Neuronal stem cell (in vitro differentiated cells): ENCODE results near the gene SMNDC1.

Experiments used
- DNase-seq: peaks from one replicate; pipeline ENCODE4 v3.0.0-alpha.2; 2013; ENCODE audit warnings: low spot score
- H2AFZ ChIP-seq: one replicate; pipeline ENCODE4 v1.6.1; 2013; ENCODE audit warnings: mild to moderate bottlenecking, low read length, inconsistent platforms
- H2AK5ac ChIP-seq: 2 replicates; pipeline ENCODE4 v1.6.1; 2013; ENCODE audit warnings: low read depth, mild to moderate bottlenecking, inconsistent platforms, low read length, moderate library complexity, mixed read lengths
- H2BK120ac ChIP-seq: 2 replicates; pipeline ENCODE4 v1.6.1; 2013; ENCODE audit warnings: low read depth, mild to moderate bottlenecking, inconsistent platforms, low read length, moderate library complexity, mixed read lengths
- H2BK12ac ChIP-seq: one replicate; pipeline ENCODE4 v1.6.1; 2013; ENCODE audit warnings: low read length, inconsistent platforms
- H2BK15ac ChIP-seq: 2 replicates; pipeline ENCODE4 v1.6.1; 2013; ENCODE audit warnings: mild to moderate bottlenecking, low read length, inconsistent platforms, mixed read lengths
- H2BK5ac ChIP-seq: one replicate; pipeline ENCODE4 v1.6.1; 2013; ENCODE audit warnings: inconsistent platforms, mild to moderate bottlenecking, low read length, moderate library complexity
- H3K14ac ChIP-seq: one replicate; pipeline ENCODE4 v1.6.1; 2013; ENCODE audit warnings: low read length, inconsistent platforms
- H3K18ac ChIP-seq: 2 replicates; pipeline ENCODE4 v1.6.1; 2013; ENCODE audit warnings: low read length, inconsistent platforms
- H3K23ac ChIP-seq: 2 replicates; pipeline ENCODE4 v1.6.1; 2013; ENCODE audit warnings: low read depth, mild to moderate bottlenecking, mixed read lengths, low read length, inconsistent platforms; ENCODE audit not compliant: poor library complexity
- H3K27ac ChIP-seq: replicated peaks from 3 replicates; pipeline ENCODE4 v1.5.1; 2013; ENCODE audit warnings: low read length, inconsistent platforms
- H3K27me3 ChIP-seq, 3 experiments: 2 replicates each; pipeline ENCODE4 v1.6.1; 2013; ENCODE audit warnings: low read length in 3 of 3, mild to moderate bottlenecking in 2 of 3, inconsistent platforms in 1 of 3, low read depth in 1 of 3, mixed read lengths in 1 of 3, moderate library complexity in 1 of 3; ENCODE audit not compliant: control insufficient read depth in 3 of 3, insufficient read depth in 3 of 3
- H3K36me3 ChIP-seq, 2 donors: replicated peaks in 1 of 2; 2 replicates each; pipeline ENCODE4 v1.6.1; 2013; ENCODE audit warnings: low read length in 2 of 2; ENCODE audit not compliant: control insufficient read depth in 2 of 2, insufficient read depth in 2 of 2
- H3K4ac ChIP-seq: 2 replicates; pipeline ENCODE4 v1.6.1; 2013; ENCODE audit warnings: inconsistent platforms, mild to moderate bottlenecking, low read length, moderate library complexity
- H3K4me1 ChIP-seq, 2 donors: 1 replicate in 1 of 2; 2 replicates in 1 of 2; pipeline ENCODE4 v1.6.1; 2013; ENCODE audit warnings: low read length in 2 of 2, low read depth in 1 of 2; ENCODE audit not compliant: control insufficient read depth in 2 of 2, insufficient read depth in 1 of 2
- H3K4me2 ChIP-seq: one replicate; pipeline ENCODE4 v1.6.1; 2013; ENCODE audit warnings: mild to moderate bottlenecking, low read length, inconsistent platforms; ENCODE audit not compliant: insufficient read depth, poor library complexity, severe bottlenecking
- H3K4me3 ChIP-seq, 2 donors: 2 replicates each; pipeline ENCODE4 v1.5.1; 2013; ENCODE audit warnings: low read length in 2 of 2, mild to moderate bottlenecking in 2 of 2, inconsistent platforms in 1 of 2, moderate library complexity in 1 of 2
- H3K79me1 ChIP-seq: one replicate; pipeline ENCODE4 v1.6.1; 2013; ENCODE audit warnings: low read depth, mild to moderate bottlenecking, inconsistent platforms, low read length, moderate library complexity
- H3K9ac ChIP-seq: one replicate; pipeline ENCODE4 v1.6.1; 2013; ENCODE audit warnings: mild to moderate bottlenecking, low read depth, low read length, inconsistent platforms; ENCODE audit not compliant: poor library complexity
- H3K9me3 ChIP-seq, 2 donors: replicated peaks in 1 of 2; 2 replicates each; pipeline versions ENCODE3 to v1.6.1; 2013; ENCODE audit warnings: low read length in 2 of 2, mild to moderate bottlenecking in 2 of 2, inconsistent platforms in 1 of 2, low read depth in 1 of 2, mixed read lengths in 1 of 2, moderate library complexity in 1 of 2; ENCODE audit not compliant: control insufficient read depth in 2 of 2, insufficient read depth in 1 of 2
- H4K8ac ChIP-seq: one replicate; pipeline ENCODE4 v1.6.1; 2013; ENCODE audit warnings: low read depth, mild to moderate bottlenecking, inconsistent platforms, low read length, moderate library complexity
- H4K91ac ChIP-seq: one replicate; pipeline ENCODE4 v1.6.1; 2013; ENCODE audit warnings: low read length, low read depth, mild to moderate bottlenecking, inconsistent platforms; ENCODE audit not compliant: poor library complexity
- WGBS, 2 donors: extraction: QIAGEN DNeasy Blood & Tissue Kit; methylation state at CpG; one replicate each; pipeline ENCODE4 v1.1.7; 2013; ENCODE audit warnings: missing lambda C conversion rate in 2 of 2, mixed read lengths in 1 of 2; ENCODE audit not compliant: insufficient read length in 2 of 2, insufficient replicate concordance in 1 of 2; ENCODE audit errors: extremely low coverage in 2 of 2; 5-methylcytosine and 5-hydroxymethylcytosine counted together

Gene SMNDC1

DNA sequence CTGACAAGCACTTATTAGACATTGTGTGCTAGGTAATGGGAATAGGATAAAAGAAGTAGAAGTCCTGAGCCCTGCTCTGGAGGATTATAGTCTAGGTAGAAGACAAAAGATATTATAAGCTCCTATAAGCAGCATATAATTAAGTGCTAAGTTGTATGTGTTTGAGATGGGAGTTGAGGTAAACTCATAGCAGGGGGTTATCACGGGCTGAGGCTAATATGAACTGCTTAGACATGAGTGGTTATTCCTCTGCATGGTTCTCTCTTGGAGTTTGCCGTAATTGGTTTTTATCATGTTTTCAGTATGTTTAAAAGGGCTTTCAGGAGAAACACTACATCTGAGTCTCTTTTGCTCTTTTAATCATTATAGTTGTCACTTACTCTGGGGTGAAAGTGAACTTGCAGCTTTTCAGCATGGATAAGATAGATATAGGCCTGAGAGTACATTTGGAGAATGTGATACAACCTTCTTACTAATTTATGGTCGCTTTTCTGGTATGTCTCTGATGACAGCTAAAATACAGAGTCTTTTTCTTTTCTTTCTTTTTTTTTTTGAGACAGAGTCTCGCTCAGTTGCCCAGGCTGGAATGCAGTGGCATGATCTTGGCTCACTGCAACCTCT, 39.0 kb downstream of the SMNDC1 start:
- Histone ChIP-seq H3K4me3 (no peak overlapping the region), H3K14ac (no peak overlapping the region), H3K36me3 (peaks cover 0 to 11% of the 10 kb centered on the region in 2 donors), H2BK120ac (no peak overlapping the region), H3K9ac (no peak overlapping the region), H3K4me1 (no peaks in the 10 kb centered on the region), H3K4ac (no peak overlapping the region), H3K9me3 (no peaks in the 10 kb centered on the region), H3K27ac (no peak overlapping the region), H3K79me1 (no peaks in the 10 kb centered on the region), H4K8ac (no peak overlapping the region), H2BK5ac (no peak overlapping the region), H4K91ac (no peak overlapping the region), H3K27me3 (no peaks in the 10 kb centered on the region), H3K4me2 (no peak overlapping the region), H2BK15ac (no peak overlapping the region), H2AFZ (no peak overlapping the region), H2BK12ac (no peak overlapping the region), H3K23ac (no peak overlapping the region), H2AK5ac (no peak overlapping the region), H3K18ac (no peak overlapping the region)
- DNase-seq = no peak
- WGBS, 2 donors = no CpG with 5 or more reads among the region's 4 CpGs

DNA sequence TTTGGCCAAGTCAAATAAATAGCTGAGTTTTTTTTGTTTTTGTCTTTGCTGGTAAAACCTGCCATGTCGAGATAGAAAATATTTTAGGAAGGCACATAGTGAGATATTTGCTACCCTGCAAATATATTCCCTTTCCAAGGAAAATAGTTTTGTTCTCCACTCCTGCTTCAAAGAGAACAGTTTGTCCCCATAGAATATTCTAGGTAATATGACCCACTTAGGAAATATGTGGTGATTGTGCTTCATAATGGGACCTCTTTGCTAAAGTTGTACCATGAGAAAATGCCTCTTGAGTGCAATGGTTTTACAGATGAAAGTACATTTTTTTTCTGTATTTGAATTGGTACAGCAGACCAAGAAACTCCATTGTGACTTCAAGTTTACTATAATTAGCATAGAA, 41.6 kb downstream of the SMNDC1 start:
- no CpG with 5 or more reads among the region's 1 CpG for WGBS, 2 donors
- Histone ChIP-seq H3K4me2 (no peak overlapping the region), H3K79me1 (no peaks in the 10 kb centered on the region), H3K27me3 (no peaks in the 10 kb centered on the region), H2AK5ac (no peak overlapping the region), H3K23ac (no peak overlapping the region), H4K8ac (no peak overlapping the region), H4K91ac (no peak overlapping the region), H2BK5ac (no peak overlapping the region), H3K18ac (no peak overlapping the region), H3K14ac (no peak overlapping the region), H2BK120ac (no peak overlapping the region), H3K4me1 (no peaks in the 10 kb centered on the region), H3K36me3 (peaks cover 0 to 11% of the 10 kb centered on the region in 2 donors), H3K4me3 (no peak overlapping the region), H3K9ac (no peak overlapping the region), H2AFZ (no peak overlapping the region), H2BK15ac (no peak overlapping the region), H3K4ac (no peak overlapping the region), H3K27ac (no peak overlapping the region), H2BK12ac (no peak overlapping the region), H3K9me3 (no peaks in the 10 kb centered on the region)
- no peak for DNase-seq

DNA sequence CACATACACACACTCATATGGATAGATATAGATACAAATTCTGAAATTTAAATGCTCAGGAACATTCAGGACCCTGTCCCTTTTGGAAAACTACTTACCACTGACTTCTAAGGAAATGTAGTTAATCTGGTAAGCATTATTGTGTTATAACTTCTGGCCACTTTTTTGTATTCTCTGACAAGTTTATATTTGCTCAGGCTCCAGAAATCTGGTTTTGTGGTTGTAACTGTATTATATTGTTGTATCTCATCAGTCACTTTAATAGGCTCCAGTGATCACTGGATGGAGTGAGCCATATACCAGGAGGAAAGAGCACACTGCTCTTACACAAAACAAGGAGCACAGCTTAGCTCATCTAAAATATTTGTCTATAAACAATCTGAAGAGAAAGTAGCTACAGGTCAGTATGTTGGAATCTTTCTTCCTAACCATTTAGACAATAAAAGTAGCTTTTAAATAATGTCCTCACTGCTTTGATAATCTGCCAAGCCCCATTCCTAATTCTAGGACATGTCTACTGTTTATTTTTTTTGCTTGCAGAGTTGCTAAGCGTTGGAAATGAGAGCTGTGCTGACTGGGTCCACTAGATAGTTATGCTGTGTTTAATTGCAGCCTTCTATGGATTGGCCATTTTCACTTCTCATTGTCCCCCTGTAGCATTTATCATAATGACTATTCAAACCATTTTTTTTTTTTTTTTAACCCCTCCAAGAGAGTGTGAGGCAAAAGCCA, 43.8 kb downstream of the SMNDC1 start:
- Histone ChIP-seq H3K9ac (no peak overlapping the region), H2BK5ac (no peak overlapping the region), H2BK12ac (no peak overlapping the region), H3K4ac (no peak overlapping the region), H3K4me3 (no peak overlapping the region), H3K36me3 (peaks cover 0 to 11% of the 10 kb centered on the region in 2 donors), H2BK15ac (no peak overlapping the region), H3K27me3 (no peaks in the 10 kb centered on the region), H3K4me1 (no peaks in the 10 kb centered on the region), H2AFZ (no peak overlapping the region), H3K23ac (no peak overlapping the region), H2BK120ac (no peak overlapping the region), H3K9me3 (peaks cover 1 to 3% of the 10 kb centered on the region in 2 donors), H3K27ac (no peak overlapping the region), H4K8ac (no peak overlapping the region), H3K4me2 (no peak overlapping the region), H3K18ac (no peak overlapping the region), H3K79me1 (no peaks in the 10 kb centered on the region), H2AK5ac (no peak overlapping the region), H4K91ac (no peak overlapping the region), H3K14ac (no peak overlapping the region)
- WGBS, 2 donors = no CpG with 5 or more reads among the region's 1 CpG
- no peak for DNase-seq

DNA sequence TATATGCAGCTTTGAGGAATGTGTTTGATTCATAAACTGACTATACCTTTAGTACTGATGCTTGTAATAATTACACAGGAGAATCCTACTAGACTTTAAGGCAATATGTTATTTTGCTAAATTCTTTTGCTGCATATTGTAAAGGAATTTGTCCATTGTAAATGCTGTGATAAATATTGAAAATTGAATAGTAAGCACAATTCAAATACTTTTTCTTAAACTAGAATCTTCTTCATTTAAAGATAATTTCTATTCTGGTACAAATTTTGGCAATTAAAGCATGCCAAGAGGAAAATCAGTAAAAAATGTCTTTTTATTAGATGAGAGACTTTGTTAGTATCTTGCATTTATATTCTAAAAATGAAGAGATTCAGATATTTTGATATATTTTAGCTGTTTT, 45.4 kb downstream of the SMNDC1 start:
- Histone ChIP-seq H3K79me1 (no peaks in the 10 kb centered on the region), H3K23ac (no peak overlapping the region), H2BK15ac (no peak overlapping the region), H2AFZ (no peak overlapping the region), H3K14ac (no peak overlapping the region), H3K9ac (no peak overlapping the region), H3K18ac (no peak overlapping the region), H2AK5ac (no peak overlapping the region), H2BK5ac (no peak overlapping the region), H3K27me3 (no peaks in the 10 kb centered on the region), H3K36me3 (peaks cover 0 to 13% of the 10 kb centered on the region in 2 donors), H4K8ac (no peak overlapping the region), H3K4me2 (no peak overlapping the region), H3K4me3 (no peak overlapping the region), H3K27ac (no peak overlapping the region), H3K4me1 (no peaks in the 10 kb centered on the region), H3K9me3 (peaks cover 1 to 15% of the 10 kb centered on the region in 2 donors), H3K4ac (no peak overlapping the region), H4K91ac (no peak overlapping the region), H2BK12ac (no peak overlapping the region), H2BK120ac (no peak overlapping the region)
- no peak for DNase-seq
